Measurements from ENCODE around the gene TGM2. TPM values are rescaled to one million over a fixed set of nuclear protein-coding genes. Genes with fewer than 3 reads are reported as not detected.
A peak's percentile ranks its signal among the peaks of the same experiment; 100 is the strongest.

The TGM2 gene
- total RNA-seq, 1 donor from 2014 or later, result 92.8 TPM

DNA sequence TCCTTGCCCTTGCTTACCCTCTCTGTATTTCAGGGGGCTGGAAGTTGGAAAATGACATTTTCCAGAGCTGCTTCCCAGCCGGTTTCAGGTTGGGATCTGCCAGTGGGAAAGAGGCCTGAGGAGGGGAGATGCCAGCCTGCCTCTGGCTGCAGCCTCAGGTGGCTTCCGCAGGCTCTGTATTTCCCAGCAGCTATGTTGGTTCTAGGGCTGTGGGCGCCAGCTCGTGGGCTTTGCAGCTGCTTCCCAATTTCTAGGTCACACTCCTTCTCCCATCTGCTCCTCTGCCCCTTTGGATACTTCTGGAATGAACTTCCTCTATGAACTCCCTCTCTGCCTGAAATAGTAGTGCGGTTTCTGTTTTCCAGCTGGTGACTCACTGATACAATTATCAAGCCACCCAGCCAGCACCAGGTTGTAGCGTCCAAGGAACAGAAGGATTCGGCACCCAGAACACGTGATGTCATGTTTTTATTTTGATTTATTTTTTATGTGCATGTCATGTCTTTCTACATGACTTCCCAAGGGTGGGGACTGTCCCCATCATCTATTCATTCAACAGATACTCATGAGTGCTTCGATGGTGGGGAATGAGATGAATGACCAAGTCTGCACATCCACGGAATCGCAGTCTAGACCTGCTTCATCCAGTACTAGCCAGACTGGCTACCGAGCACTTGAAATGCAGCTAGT is 38.0 kb downstream of the TGM2 start:
- Histone ChIP-seq H3K36me3 (no peaks in the 10 kb centered on the region), H3K4me1 (peaks cover 19% of the 10 kb centered on the region), H3K4me3 (no peak overlapping the region), H3K27ac (peak overlapping the region; percentile 61), H3K27me3 (no peaks in the 10 kb centered on the region), H3K9me3 (no peaks in the 10 kb centered on the region)
- intact Hi-C loops (cut with DNase I), result no loop called here
- peak in 1 of 2 donors; percentile 38 for TF ChIP-seq POLR2AphosphoS5 (IDR thresholded peaks at IDR 0.05; ENCODE audit: insufficient read depth in 1 of 2, low read depth in 1 of 2)
- TF ChIP-seq POLR2A (IDR thresholded peaks at IDR 0.05), result no peak
- peak in 1 of 2 donors; percentile 46 for DNase-seq (ENCODE audit: extremely low spot score in 2 of 2)

DNA sequence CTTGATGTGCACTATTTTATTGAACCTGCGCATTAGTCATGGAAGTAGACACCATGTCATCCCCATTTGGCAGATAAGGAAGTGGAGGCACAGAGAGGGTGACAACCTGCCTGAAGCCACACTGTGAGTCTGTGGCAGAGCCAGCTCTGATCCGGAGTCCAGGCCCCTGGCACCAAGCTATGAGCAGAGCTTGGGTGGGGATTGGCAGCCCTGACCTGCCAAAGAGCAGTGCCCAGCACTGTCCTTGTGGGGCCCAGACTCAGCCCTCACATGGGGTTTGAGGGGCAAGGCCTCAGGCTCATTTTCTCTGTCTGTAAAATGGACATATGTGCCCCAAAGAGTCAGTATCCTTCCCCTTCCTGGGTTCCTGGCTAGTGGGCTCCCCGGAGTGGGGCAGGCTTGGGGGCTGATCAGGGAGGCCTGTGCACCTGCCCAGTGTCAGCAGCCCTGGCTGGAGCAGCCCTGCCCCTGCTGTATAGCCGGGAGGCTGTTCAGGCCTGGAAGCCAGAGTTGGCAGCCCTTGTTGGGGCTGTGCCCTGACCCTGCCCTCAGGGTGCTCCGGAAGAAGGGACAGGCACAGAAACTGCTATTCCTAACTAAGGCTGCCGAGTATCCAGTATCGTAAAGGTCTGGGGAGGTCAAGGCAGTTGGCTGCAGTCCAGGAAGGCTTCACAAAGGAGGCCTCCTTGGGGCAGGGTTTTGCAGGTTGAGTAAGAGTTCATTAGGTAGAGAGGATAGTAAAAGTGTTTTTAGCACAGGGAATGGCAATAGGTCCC is 38.7 kb downstream of the TGM2 start:
- no peak overlapping the region for H3K4me3 ChIP-seq
- no peaks in the 10 kb centered on the region for H3K9me3 ChIP-seq
- DNase-seq (ENCODE audit: extremely low spot score in 2 of 2), result peak; percentile 67 to 82
- no peaks in the 10 kb centered on the region for H3K27me3 ChIP-seq
- peaks cover 19% of the 10 kb centered on the region for H3K4me1 ChIP-seq
- TF ChIP-seq, protein P1, sequence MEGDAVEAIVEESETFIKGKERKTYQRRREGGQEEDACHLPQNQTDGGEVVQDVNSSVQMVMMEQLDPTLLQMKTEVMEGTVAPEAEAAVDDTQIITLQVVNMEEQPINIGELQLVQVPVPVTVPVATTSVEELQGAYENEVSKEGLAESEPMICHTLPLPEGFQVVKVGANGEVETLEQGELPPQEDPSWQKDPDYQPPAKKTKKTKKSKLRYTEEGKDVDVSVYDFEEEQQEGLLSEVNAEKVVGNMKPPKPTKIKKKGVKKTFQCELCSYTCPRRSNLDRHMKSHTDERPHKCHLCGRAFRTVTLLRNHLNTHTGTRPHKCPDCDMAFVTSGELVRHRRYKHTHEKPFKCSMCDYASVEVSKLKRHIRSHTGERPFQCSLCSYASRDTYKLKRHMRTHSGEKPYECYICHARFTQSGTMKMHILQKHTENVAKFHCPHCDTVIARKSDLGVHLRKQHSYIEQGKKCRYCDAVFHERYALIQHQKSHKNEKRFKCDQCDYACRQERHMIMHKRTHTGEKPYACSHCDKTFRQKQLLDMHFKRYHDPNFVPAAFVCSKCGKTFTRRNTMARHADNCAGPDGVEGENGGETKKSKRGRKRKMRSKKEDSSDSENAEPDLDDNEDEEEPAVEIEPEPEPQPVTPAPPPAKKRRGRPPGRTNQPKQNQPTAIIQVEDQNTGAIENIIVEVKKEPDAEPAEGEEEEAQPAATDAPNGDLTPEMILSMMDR (IDR thresholded peaks at IDR 0.05), result no peak
- TF ChIP-seq POLR2AphosphoS5 (IDR thresholded peaks at IDR 0.05; ENCODE audit: insufficient read depth in 1 of 2, low read depth in 1 of 2) (no peak), POLR2A (IDR thresholded peaks at IDR 0.05) (no peak)
- H3K36me3 ChIP-seq, result no peaks in the 10 kb centered on the region
- intact Hi-C loops (cut with DNase I), result no loop called here
- H3K27ac ChIP-seq, result peak overlapping the region; percentile 61

DNA sequence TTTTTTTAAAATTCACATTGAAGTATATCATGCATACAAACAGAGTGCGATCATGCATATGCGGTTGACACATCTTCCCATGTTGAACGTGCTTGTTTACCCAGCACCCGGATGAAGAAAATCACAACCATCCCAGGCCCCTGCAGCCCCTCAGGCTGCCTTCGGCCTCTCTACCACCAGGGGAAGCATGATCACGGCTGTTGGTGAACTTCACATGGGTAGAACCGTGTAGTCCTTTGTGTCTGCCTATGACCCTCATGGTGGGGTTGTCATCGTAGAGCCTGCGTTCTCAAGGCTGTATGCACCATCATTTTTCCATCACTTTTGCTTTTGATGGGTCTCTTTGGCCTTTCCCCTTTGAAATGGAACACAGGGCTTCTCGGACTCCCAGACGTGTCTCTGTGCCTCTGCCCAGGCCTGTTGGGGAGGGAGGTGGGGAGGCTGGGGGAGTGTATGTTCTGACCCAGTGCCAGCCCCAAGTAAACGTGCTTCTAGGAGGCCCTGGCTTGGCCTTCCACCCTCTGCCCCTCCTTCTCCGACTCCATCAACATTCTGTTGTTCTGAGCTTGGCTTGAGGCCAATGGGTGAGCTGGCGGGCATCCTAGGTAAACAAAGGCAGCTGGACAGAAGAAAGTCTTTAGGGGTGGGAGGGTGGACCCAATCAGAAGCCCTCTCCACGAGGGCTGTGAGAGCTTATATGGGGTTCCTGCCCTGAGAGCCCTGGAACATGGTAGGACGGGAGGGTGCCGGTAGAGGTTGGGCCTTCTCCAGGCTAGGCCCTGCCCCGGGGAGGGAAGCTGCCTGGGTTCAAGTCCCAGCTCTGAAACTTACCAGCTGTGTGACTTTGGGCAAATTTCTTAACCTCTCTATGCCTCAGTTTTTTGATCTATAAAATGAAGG is 39.7 kb downstream of the TGM2 start:
- Histone ChIP-seq H3K4me3 (no peak overlapping the region), H3K27me3 (no peaks in the 10 kb centered on the region), H3K9me3 (no peaks in the 10 kb centered on the region), H3K4me1 (peaks cover 21% of the 10 kb centered on the region), H3K27ac (peak overlapping the region; percentile 61), H3K36me3 (no peaks in the 10 kb centered on the region)
- peak; percentile 77 to 82 for DNase-seq (ENCODE audit: extremely low spot score in 2 of 2)
- TF ChIP-seq, protein P1 (IDR thresholded peaks at IDR 0.05), result no peak
- no peak for TF ChIP-seq POLR2AphosphoS5 (IDR thresholded peaks at IDR 0.05; ENCODE audit: insufficient read depth in 1 of 2, low read depth in 1 of 2)
- no peak for TF ChIP-seq POLR2A (IDR thresholded peaks at IDR 0.05)
- intact Hi-C loops (cut with DNase I), result no loop called here

DNA sequence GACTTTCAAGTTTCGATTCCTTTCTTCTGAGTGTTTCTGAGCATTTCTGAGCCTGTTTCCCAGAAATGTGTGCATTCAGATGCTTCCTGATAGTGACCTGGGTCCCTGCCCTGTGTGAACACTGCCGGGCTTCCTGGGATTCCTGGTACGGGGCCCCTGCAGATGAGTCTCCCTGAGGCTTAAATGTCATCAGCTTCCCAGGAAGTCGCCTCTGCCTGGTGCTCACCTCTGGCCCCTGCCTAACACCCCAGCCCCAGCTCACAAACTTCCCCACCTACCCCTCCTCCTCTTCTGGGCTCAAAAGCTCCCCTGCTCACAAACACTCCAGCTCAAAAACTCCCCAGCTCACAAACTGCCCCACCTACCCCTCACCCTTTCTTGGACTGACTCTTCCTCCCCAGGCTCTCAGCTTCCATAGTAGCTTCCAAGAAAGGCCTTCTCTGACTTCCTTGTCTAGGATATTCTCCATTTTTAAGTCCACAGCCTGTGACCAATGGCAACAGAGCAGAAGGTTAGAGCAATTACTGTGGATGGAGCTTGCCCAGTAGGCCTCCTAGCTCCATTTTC is 42.0 kb downstream of the TGM2 start:
- peak; percentile 46 to 84 for DNase-seq (ENCODE audit: extremely low spot score in 2 of 2)
- H3K27me3 ChIP-seq, result no peaks in the 10 kb centered on the region
- H3K27ac ChIP-seq, result no peak overlapping the region
- intact Hi-C loops (cut with DNase I), result no loop called here
- TF ChIP-seq POLR2A (IDR thresholded peaks at IDR 0.05), result no peak
- TF ChIP-seq, protein P1 (IDR thresholded peaks at IDR 0.05), result no peak
- no peak for TF ChIP-seq POLR2AphosphoS5 (IDR thresholded peaks at IDR 0.05; ENCODE audit: insufficient read depth in 1 of 2, low read depth in 1 of 2)
- H3K4me1 ChIP-seq, result peaks cover 26% of the 10 kb centered on the region
- no peak overlapping the region for H3K4me3 ChIP-seq
- no peaks in the 10 kb centered on the region for H3K9me3 ChIP-seq
- no peaks in the 10 kb centered on the region for H3K36me3 ChIP-seq

DNA sequence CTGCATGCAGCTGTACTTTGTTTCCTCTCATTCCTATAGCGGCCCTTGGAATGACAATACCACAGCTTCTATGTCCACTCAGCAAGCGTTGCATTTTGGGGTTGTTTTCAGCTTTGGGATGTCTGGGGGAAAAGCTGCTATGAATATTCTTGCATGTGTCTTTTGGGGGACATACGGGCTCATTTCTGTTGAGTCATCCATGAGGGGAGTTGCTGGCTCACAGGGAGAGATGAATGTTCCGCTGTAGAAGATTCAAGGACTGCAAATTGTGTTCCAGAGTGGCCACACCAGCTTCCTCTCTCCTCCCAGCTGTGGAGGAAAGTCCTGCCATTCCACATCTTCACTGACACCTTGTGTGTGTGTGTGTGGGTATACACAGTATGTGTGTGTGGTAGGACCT is 43.3 kb downstream of the TGM2 start:
- Histone ChIP-seq H3K36me3 (no peaks in the 10 kb centered on the region), H3K27me3 (no peaks in the 10 kb centered on the region), H3K9me3 (no peaks in the 10 kb centered on the region), H3K27ac (no peak overlapping the region), H3K4me1 (peaks cover 23% of the 10 kb centered on the region), H3K4me3 (no peak overlapping the region)
- intact Hi-C loops (cut with DNase I), result no loop called here
- peak in 1 of 2 donors; percentile 49 for DNase-seq (ENCODE audit: extremely low spot score in 2 of 2)
- no peak for TF ChIP-seq POLR2A (IDR thresholded peaks at IDR 0.05)
- TF ChIP-seq POLR2AphosphoS5 (IDR thresholded peaks at IDR 0.05; ENCODE audit: insufficient read depth in 1 of 2, low read depth in 1 of 2), result no peak
- TF ChIP-seq, protein P1 (IDR thresholded peaks at IDR 0.05), result no peak
